Osteocyte (in vitro differentiated cells): ENCODE measurements around the gene NUCB2. TPM values are rescaled to one million over a fixed set of nuclear protein-coding genes. Genes with fewer than 3 reads are reported as not detected.

Experiments used
- DNase-seq: peaks from one replicate; pipeline ENCODE4 v3.0.0; 2021; ENCODE audit warnings: mixed read lengths; ENCODE audit not compliant: unreplicated experiment; ENCODE audit errors: extremely low spot score
- H3K27ac Mint-ChIP-seq: one replicate; pipeline ENCODE4 v1.8.0; 2021; ENCODE audit warnings: mild to moderate bottlenecking, mixed read lengths; ENCODE audit not compliant: unreplicated experiment
- H3K27me3 Mint-ChIP-seq: one replicate; pipeline ENCODE4 v1.8.0; 2021; ENCODE audit warnings: mixed read lengths; ENCODE audit not compliant: unreplicated experiment
- H3K36me3 Mint-ChIP-seq: one replicate; pipeline ENCODE4 v1.8.0; 2021; ENCODE audit warnings: mixed read lengths; ENCODE audit not compliant: unreplicated experiment
- H3K4me1 Mint-ChIP-seq: one replicate; pipeline ENCODE4 v1.8.0; 2021; ENCODE audit warnings: mixed read lengths; ENCODE audit not compliant: unreplicated experiment
- H3K4me3 Mint-ChIP-seq: one replicate; pipeline ENCODE4 v1.8.0; 2021; ENCODE audit warnings: mild to moderate bottlenecking, moderate library complexity, mixed read lengths; ENCODE audit not compliant: unreplicated experiment
- H3K9me3 Mint-ChIP-seq: one replicate; pipeline ENCODE4 v1.8.0; 2021; ENCODE audit warnings: mixed read lengths; ENCODE audit not compliant: unreplicated experiment
- CTCF ChIP-seq: fragments of 200-600 bp; sonication (generic); IDR thresholded peaks from 2 replicates; pipeline ENCODE4 v1.5.0; 2021; ENCODE audit warnings: antibody characterized with exemption, mild to moderate bottlenecking, moderate library complexity
- total RNA-seq: library from RNA; stranded (reverse); gene quantifications from 2 replicates; pipeline ENCODE4 v1.2.1, GENCODE V29; 2021

Gene NUCB2
- total RNA-seq, 1 donor from 2014 or later = 78.8 TPM

- Mint-ChIP-seq H3K4me3 (no peak overlapping the region), H3K9me3 (peaks cover 43% of the 10 kb centered on the region), H3K27me3 (no peaks in the 10 kb centered on the region), H3K4me1 (no peaks in the 10 kb centered on the region), H3K36me3 (peaks cover 76% of the 10 kb centered on the region), H3K27ac (no peak overlapping the region)
- DNase-seq = no peak
- TF ChIP-seq CTCF = no peak
Measured at GRCh38 chr11:17371614-17372013, 95.1 kb downstream of the NUCB2 start.

- no peak for TF ChIP-seq CTCF
- Mint-ChIP-seq H3K4me1 (no peaks in the 10 kb centered on the region), H3K9me3 (peaks cover 32% of the 10 kb centered on the region), H3K27ac (no peak overlapping the region), H3K27me3 (no peaks in the 10 kb centered on the region), H3K36me3 (peaks cover 52% of the 10 kb centered on the region), H3K4me3 (no peak overlapping the region)
- no peak for DNase-seq
Measured at GRCh38 chr11:17375547-17375946, 99.0 kb downstream of the NUCB2 start.

GRCh38 chr11:17376493-17376892, 100.0 kb downstream of the NUCB2 start:
- H3K36me3 Mint-ChIP-seq = peaks cover 42% of the 10 kb centered on the region

GRCh38 chr11:17378655-17379054, 102.1 kb downstream of the NUCB2 start:
- no peak for TF ChIP-seq CTCF
- H3K27me3 Mint-ChIP-seq = no peaks in the 10 kb centered on the region
- DNase-seq = no peak
- H3K36me3 Mint-ChIP-seq = peaks cover 21% of the 10 kb centered on the region
- H3K9me3 Mint-ChIP-seq = peaks cover 8% of the 10 kb centered on the region
- H3K4me1 Mint-ChIP-seq = no peaks in the 10 kb centered on the region
- no peak overlapping the region for H3K27ac Mint-ChIP-seq
- no peak overlapping the region for H3K4me3 Mint-ChIP-seq

More at GRCh38 chr11:17376493-17376892, 100.0 kb downstream of the NUCB2 start:
- no peak for TF ChIP-seq CTCF
- Mint-ChIP-seq H3K27ac (no peak overlapping the region), H3K27me3 (no peaks in the 10 kb centered on the region), H3K4me3 (no peak overlapping the region), H3K9me3 (peaks cover 23% of the 10 kb centered on the region), H3K4me1 (no peaks in the 10 kb centered on the region)
- DNase-seq = no peak

GRCh38 chr11:17379383-17380180, 103.0 kb downstream of the NUCB2 start:
- Mint-ChIP-seq H3K4me3 (no peak overlapping the region), H3K27ac (no peak overlapping the region), H3K4me1 (no peaks in the 10 kb centered on the region), H3K27me3 (no peaks in the 10 kb centered on the region), H3K36me3 (peaks cover 13% of the 10 kb centered on the region), H3K9me3 (peaks cover 4% of the 10 kb centered on the region)
- TF ChIP-seq CTCF = no peak
- no peak for DNase-seq
